ENCODE data around the gene TRAPPC3L.

The TRAPPC3L gene

GRCh38 chr6:116568111-116568510 lies 22.6 kb upstream of the TRAPPC3L start:
- no peaks in the 10 kb centered on the region for H3K27me3 ChIP-seq (ENCODE audit: low read depth, low read length)
- H3K4me3 ChIP-seq (ENCODE audit: low read length), result no peak overlapping the region
- H4K20me1 ChIP-seq (ENCODE audit: insufficient read depth, low read length), result no peaks in the 10 kb centered on the region
- no peak overlapping the region for H3K27ac ChIP-seq (ENCODE audit: low read length)
- peaks cover 22% of the 10 kb centered on the region for H3K4me1 ChIP-seq (ENCODE audit: low read length)
- H3K9me3 ChIP-seq (ENCODE audit: insufficient read depth, low read length), result no peaks in the 10 kb centered on the region
- peaks cover 28% of the 10 kb centered on the region for H3K79me2 ChIP-seq (ENCODE audit: low read length)
- no peak overlapping the region for H2AFZ ChIP-seq (ENCODE audit: low read depth, low read length)
- H3K36me3 ChIP-seq (replicated peaks; ENCODE audit: low read depth, low read length), result no peaks in the 10 kb centered on the region
- no peak for TF ChIP-seq CTCF (IDR thresholded peaks at IDR 0.05; ENCODE audit: low read depth, low read length)
- no peak for TF ChIP-seq EZH2phosphoT487 (IDR thresholded peaks at IDR 0.05; ENCODE audit: low read depth)
- no peak overlapping the region for H3K4me2 ChIP-seq (ENCODE audit: low read length)
- H3K9ac ChIP-seq (ENCODE audit: low read length), result no peak overlapping the region

- Histone ChIP-seq H3K9ac (ENCODE audit: low read length) (no peak overlapping the region), H3K27me3 (ENCODE audit: low read depth, low read length) (no peaks in the 10 kb centered on the region), H3K4me3 (ENCODE audit: low read length) (no peak overlapping the region), H4K20me1 (ENCODE audit: insufficient read depth, low read length) (no peaks in the 10 kb centered on the region), H3K4me1 (ENCODE audit: low read length) (peaks cover 15% of the 10 kb centered on the region), H3K4me2 (ENCODE audit: low read length) (no peak overlapping the region), H3K79me2 (ENCODE audit: low read length) (peaks cover 3% of the 10 kb centered on the region), H3K9me3 (ENCODE audit: insufficient read depth, low read length) (no peaks in the 10 kb centered on the region), H3K27ac (ENCODE audit: low read length) (no peak overlapping the region), H2AFZ (ENCODE audit: low read depth, low read length) (no peak overlapping the region), H3K36me3 (replicated peaks; ENCODE audit: low read depth, low read length) (no peaks in the 10 kb centered on the region)
- TF ChIP-seq CTCF (IDR thresholded peaks at IDR 0.05; ENCODE audit: low read depth, low read length) (no peak), EZH2phosphoT487 (IDR thresholded peaks at IDR 0.05; ENCODE audit: low read depth) (no peak)
These were observed 19.7 kb upstream of the TRAPPC3L start for GRCh38 chr6:116564921-116565872.

- no peaks in the 10 kb centered on the region for H4K20me1 ChIP-seq (ENCODE audit: insufficient read depth, low read length)
- no peak overlapping the region for H3K27ac ChIP-seq (ENCODE audit: low read length)
- no peak overlapping the region for H3K4me3 ChIP-seq (ENCODE audit: low read length)
- no peaks in the 10 kb centered on the region for H3K36me3 ChIP-seq (replicated peaks; ENCODE audit: low read depth, low read length)
- H3K9me3 ChIP-seq (ENCODE audit: insufficient read depth, low read length), result no peaks in the 10 kb centered on the region
- H3K27me3 ChIP-seq (ENCODE audit: low read depth, low read length), result no peaks in the 10 kb centered on the region
- H3K4me2 ChIP-seq (ENCODE audit: low read length), result no peak overlapping the region
- H3K9ac ChIP-seq (ENCODE audit: low read length), result no peak overlapping the region
- TF ChIP-seq CTCF (IDR thresholded peaks at IDR 0.05; ENCODE audit: low read depth, low read length), result no peak
- H2AFZ ChIP-seq (ENCODE audit: low read depth, low read length), result no peak overlapping the region
- H3K4me1 ChIP-seq (ENCODE audit: low read length), result peaks cover 7% of the 10 kb centered on the region
- no peaks in the 10 kb centered on the region for H3K79me2 ChIP-seq (ENCODE audit: low read length)
These were observed 18.8 kb upstream of the TRAPPC3L start for GRCh38 chr6:116564311-116564710.

GRCh38 chr6:116563830-116564229 lies 18.3 kb upstream of the TRAPPC3L start:
- Histone ChIP-seq H2AFZ (ENCODE audit: low read depth, low read length) (no peak overlapping the region), H4K20me1 (ENCODE audit: insufficient read depth, low read length) (no peaks in the 10 kb centered on the region), H3K27me3 (ENCODE audit: low read depth, low read length) (no peaks in the 10 kb centered on the region; the same call in 1 of the 2 replicates), H3K4me3 (ENCODE audit: low read length) (no peak overlapping the region), H3K9ac (ENCODE audit: low read length) (no peak overlapping the region), H3K4me2 (ENCODE audit: low read length) (no peak overlapping the region), H3K36me3 (replicated peaks; ENCODE audit: low read depth, low read length) (no peaks in the 10 kb centered on the region), H3K4me1 (ENCODE audit: low read length) (peaks cover 2% of the 10 kb centered on the region), H3K27ac (ENCODE audit: low read length) (no peak overlapping the region), H3K79me2 (ENCODE audit: low read length) (no peaks in the 10 kb centered on the region), H3K9me3 (ENCODE audit: insufficient read depth, low read length) (no peaks in the 10 kb centered on the region)
- no peak for TF ChIP-seq EZH2phosphoT487 (IDR thresholded peaks at IDR 0.05; ENCODE audit: low read depth)
- no peak for TF ChIP-seq CTCF (IDR thresholded peaks at IDR 0.05; ENCODE audit: low read depth, low read length)
